GM21447 (cell line): Measurements from ENCODE around the gene KCNMB1.

Experiments
- ATAC-seq: cut with Tn5 transposase; IDR thresholded peaks from one replicate; pipeline ENCODE4 v1.9.1; 2021; ENCODE audit not compliant: unreplicated experiment

Gene KCNMB1

GRCh38 chr5:170388818-170389549 is at the start of gene KCNMB1:
Gene KCNMB1, minus strand, starts transcription at chr5:170389367. Its CDS starts 3,920 bp downstream, at chr5:170385447.
- ATAC-seq: no peak

DNA sequence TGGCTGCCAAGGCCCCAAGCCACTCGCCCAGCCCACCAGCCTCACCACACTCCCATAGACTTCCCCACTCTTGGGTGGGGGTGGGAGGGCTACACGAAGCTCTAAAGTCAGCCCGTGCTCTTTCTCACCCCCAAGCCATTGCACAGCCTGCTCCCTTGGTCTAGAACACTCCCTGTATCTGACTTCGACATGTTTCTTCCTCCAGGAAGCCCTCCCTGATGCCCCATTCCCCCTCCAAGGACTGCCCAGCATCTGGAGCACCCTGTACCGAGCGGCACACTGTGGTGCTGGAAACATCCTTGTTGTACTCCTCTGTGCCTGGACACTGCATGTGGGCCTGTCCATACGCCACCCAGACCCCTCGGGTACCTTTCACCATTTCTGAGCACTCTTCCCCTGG is 49.4 kb upstream of the KCNMB1 start:
- ATAC-seq: no peak

DNA sequence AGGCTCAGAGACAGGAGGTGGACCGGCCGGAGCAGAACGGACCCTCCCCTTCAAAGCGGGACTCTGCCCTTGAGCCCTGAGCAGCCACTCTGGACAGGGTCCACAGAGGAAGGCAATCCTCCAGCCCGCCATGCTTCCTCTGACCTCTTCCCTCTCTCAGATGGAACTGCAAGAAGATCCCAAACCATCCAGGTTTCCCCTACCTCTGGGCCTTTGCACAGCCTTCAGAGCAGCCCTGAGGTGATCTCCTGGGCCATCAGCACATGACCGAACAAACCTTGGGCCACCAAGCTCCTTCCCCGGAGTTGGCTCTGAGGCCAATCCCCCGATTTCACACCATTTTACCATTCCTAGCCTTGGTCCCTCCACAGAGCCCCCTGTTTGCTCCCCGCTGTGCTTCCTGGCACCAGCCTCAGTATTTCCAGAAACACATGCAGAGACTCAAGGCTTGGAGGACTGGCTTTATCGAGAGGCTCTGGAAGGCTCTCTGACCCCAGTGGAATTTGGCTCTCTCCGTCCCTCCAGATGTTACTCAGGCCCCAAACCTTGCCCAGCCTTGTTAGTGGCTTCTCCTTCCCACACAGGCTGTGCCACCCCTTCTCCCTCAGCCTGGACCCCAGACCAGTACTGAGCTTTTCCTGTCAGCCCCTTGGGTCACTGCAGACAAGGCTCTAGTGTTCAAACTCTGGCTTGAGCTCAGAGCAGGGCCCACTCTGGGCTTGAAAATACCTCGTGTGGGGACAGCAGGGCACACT is 48.6 kb upstream of the KCNMB1 start:
- ATAC-seq: no peak

GRCh38 chr5:170436335-170436734 is 47.2 kb upstream of the KCNMB1 start:
- no peak for ATAC-seq

DNA sequence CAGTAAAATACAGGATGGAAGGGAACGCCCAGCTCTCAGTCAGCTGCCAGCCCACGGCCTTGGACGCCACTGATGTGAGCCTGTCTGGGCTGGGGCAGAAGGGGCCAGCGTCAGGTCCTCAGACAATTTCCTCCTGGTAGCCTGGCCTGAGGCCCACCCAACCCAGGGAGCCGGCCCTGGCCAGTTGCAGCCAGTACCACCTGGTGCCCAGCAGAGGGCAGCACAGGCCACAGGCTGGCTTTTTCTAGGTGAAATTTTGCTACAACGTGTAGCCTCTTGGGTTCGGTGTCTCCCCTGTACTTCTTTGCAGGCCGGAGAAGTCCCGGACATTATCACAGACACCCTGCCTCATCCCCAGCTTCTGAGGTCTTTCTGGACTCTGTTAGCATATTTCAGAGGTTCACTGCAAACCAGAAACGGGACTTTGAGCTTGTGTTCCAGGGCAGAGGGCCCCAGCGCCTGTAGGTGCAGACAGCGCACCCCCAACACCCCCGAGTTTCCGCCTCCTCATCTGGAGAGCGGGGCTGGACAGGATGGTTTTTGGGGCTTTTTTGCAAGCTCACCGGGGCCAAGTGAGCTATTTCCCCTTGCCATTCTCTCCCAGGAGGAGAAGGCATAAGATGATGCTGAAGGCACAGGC is 45.9 kb upstream of the KCNMB1 start:
- no peak for ATAC-seq

GRCh38 chr5:170432669-170433068 is 43.5 kb upstream of the KCNMB1 start:
- ATAC-seq: no peak

DNA sequence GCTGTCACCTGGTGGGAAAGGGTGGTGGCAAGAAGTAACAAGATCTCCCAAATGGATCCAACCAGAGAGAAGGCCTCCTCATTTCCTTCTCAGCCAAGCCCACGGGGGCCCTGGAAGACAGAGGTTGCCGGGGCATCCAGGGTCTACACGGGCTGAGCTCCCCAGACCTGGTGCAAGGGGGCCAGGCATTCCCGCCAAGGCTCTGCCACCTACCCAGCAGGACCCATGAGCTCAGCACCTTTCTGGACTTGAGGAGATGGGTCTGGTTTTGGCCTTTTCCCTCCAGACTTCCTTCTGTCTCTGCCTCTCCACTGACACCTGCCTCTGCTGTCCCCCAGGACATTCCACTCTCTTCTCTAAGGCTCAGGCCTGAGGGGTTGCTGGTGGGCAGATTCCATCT is 42.4 kb upstream of the KCNMB1 start:
- no peak for ATAC-seq

- no peak for ATAC-seq
Measured at GRCh38 chr5:170430866-170431437, 41.8 kb upstream of the KCNMB1 start.

DNA sequence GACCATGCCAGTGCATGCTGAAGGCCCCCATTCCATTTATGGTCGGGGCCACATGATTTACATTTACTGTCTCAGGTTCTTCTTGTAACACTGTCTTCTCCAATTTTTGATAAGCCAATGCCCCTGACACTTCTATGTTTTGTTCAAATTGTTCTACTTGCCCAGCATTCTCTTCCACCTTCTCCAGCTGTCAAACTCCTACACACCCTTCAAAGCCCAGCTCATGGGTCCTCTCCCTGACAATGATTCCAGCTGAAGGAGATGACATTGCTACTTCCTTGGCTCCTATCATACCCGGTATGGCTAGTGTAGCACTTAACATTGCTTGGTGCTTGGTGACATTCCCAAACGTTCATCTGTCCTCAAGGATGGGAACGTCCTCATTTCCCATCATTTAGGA is 41.1 kb upstream of the KCNMB1 start:
- no peak for ATAC-seq

GRCh38 chr5:170429014-170429413 is 39.8 kb upstream of the KCNMB1 start:
- no peak for ATAC-seq

DNA sequence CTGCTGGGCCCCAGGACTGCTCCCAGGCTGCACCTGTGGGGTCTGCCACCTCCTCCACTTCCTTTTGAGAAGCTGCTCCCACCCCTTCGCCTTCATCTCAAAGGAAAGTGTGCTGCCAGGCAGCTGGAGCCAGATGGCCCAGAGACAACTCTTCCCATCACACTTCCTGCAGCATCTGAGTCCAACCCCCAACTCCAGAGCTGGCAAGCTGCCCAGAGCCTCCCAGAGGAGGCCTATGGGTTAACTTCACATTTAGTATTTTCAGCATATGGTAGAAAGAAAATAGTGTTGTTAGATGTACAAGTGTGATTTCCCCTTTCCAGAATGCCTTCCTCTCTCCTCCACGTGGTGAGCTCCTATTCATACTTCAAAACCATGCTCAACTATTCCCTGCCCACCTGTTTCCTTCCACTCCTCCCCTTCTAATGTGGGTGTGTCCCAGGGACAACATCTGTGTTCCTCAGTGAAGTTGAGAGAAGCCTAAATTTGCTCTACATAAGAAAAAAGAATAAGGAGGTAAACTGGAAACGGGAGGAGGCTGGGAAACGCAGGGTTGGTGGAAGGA is 38.6 kb upstream of the KCNMB1 start:
- ATAC-seq: no peak

GRCh38 chr5:170426786-170427185 is 37.6 kb upstream of the KCNMB1 start:
- ATAC-seq: no peak

- ATAC-seq: no peak
Measured at GRCh38 chr5:170426149-170426767, 37.1 kb upstream of the KCNMB1 start.

GRCh38 chr5:170425731-170426130 is 36.6 kb upstream of the KCNMB1 start:
- ATAC-seq: no peak

- no peak for ATAC-seq
Measured at GRCh38 chr5:170424629-170425028, 35.5 kb upstream of the KCNMB1 start.

DNA sequence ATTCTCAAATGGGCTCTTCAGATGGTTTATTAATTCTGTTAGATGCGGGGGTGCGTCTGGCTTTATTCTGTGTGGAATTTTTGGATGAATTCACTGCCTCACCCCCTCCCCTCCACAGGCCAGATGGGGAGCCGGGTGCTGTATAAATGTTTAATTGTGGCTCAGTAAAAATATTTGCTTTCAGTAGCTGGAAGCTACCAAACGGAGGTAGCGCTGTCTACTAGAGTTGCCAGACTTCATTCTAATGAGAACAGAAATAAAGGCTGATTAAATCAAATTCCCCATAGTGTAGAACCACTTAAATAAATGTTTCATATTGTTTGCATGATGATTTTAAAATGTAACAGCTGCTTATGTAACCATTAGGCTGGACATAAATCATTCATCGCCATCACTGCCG is 34.5 kb upstream of the KCNMB1 start:
- no peak for ATAC-seq

- ATAC-seq: no peak
Measured at GRCh38 chr5:170421826-170422225, 32.7 kb upstream of the KCNMB1 start.

DNA sequence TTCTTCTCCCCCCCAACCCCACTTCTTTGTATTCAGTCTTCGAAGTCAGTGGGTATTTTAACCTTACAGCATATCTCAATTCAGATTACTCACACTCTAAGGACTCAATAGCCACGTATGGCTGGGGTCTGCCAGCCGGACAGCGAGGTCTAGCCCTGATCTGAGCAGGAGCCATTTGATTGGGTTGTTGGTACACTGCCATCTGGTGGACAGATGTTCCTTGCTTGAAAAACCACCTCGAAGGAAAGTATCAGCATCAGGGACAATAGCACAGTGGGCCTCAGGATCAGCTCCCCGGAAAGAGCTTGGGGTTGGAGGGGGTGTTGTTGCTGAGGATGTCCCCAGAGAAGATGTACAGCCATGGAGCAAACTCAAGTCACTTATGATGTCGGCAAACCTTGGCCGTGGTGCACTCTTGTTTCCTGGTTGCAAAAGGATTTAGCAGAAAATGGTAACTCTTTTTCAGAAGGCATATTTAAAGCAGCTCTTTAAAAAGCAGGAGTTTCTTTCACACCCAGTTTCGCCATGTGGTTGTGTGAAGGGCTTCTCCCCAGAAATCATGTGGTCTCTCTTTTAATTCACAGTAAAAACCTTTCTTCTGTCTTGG is 31.7 kb upstream of the KCNMB1 start:
- ATAC-seq: no peak

DNA sequence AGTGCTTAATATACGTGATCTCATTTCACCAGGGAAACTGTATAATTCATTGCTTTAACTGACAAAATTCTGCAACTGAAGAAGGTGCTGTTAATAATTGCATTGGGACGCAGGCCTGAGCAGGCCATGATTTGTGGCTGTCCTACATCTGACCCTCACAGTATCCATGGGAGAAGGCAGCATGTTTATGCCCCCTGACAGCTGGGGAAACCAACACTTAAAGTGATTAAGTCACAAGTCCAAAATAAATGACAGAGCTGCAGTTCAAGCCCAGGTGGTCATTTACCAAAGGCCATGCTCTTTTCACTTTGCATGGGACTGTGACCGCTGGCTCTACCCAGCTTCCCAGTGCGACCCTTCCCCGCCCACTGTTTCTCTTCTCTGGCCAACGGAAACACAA is 30.5 kb upstream of the KCNMB1 start:
- ATAC-seq: no peak

GRCh38 chr5:170418736-170419135 is 29.6 kb upstream of the KCNMB1 start:
- ATAC-seq: no peak

DNA sequence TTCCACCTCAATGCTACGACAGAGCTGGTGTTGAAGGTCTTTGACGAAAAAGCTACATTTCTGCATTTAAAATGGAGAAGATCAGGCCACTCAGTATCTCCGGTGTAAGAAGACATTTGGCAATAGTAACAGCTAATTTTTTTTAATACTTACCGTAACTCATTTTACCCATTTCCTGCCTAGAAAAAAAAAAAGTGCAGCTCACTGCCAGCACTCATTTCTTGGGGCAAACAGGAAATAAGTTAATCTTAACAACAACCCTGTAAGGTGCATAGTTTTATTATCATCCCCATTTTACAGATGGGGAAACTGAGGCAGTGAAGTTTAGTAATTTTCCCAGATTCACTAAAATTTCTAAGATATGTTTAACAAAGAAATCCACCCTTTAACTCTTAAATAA is 27.4 kb upstream of the KCNMB1 start:
- ATAC-seq: no peak
